LNCAP (cell line): ENCODE measurements around the gene PRDM16.

Experiments used
- CTCF ChIP-seq: fragments of 450-650 bp; IDR thresholded peaks from 2 replicates; pipeline ENCODE4 v1.5.1; 2017; ENCODE audit warnings: mild to moderate bottlenecking

Gene PRDM16

GRCh38 chr1:3348196-3348865 lies 279.3 kb downstream of the PRDM16 start:
- no peak for TF ChIP-seq CTCF

GRCh38 chr1:3349161-3349967 lies 280.4 kb downstream of the PRDM16 start:
- no peak for TF ChIP-seq CTCF

GRCh38 chr1:3349968-3350299 lies 280.9 kb downstream of the PRDM16 start:
- no peak for TF ChIP-seq CTCF

GRCh38 chr1:3350506-3351261 lies 281.7 kb downstream of the PRDM16 start:
- no peak for TF ChIP-seq CTCF

GRCh38 chr1:3351449-3352298 lies 282.7 kb downstream of the PRDM16 start:
- no peak for TF ChIP-seq CTCF

GRCh38 chr1:3352299-3352951 lies 283.4 kb downstream of the PRDM16 start:
- no peak for TF ChIP-seq CTCF

GRCh38 chr1:3352952-3353331 lies 283.9 kb downstream of the PRDM16 start:
- no peak for TF ChIP-seq CTCF
